ENCODE results near the gene RIPK4. TPM values are rescaled to one million over a fixed set of nuclear protein-coding genes. Genes with fewer than 3 reads are reported as not detected.

Gene RIPK4
- total and polyA plus RNA-seq, 8 donors: 5.8 to 10.5 (median 8.5) TPM

- H3K4me3 ChIP-seq: no peak overlapping the region
- no peak for TF ChIP-seq CTCF (IDR thresholded peaks at IDR 0.05)
- no peak overlapping the region for H3K27ac ChIP-seq
- peaks cover 3 to 81% of the 10 kb centered on the region in 2 donors for H3K27me3 ChIP-seq
- DNase-seq: no peak
- no peaks in the 10 kb centered on the region for H3K9me3 ChIP-seq
- intact Hi-C loops (cut with DNase I): loop anchor here in 1 of 2 donors (5.0 kb wide), 1 partner anchor 162 kb away; no protein-coding TSS in a partner anchor
- H3K36me3 ChIP-seq: no peaks in the 10 kb centered on the region
- peak; percentile 43 for ATAC-seq
- peaks cover 5 to 13% of the 10 kb centered on the region in 2 donors for H3K4me1 ChIP-seq
Observed at GRCh38 chr21:41774467-41775148, 7.8 kb upstream of the RIPK4 start.

- H3K36me3 ChIP-seq: no peaks in the 10 kb centered on the region
- ATAC-seq (no peak), DNase-seq (no peak)
- TF ChIP-seq CTCF (IDR thresholded peaks at IDR 0.05): no peak
- intact Hi-C loops (cut with DNase I): no loop called here
- H3K4me1 ChIP-seq: peaks cover 6 to 15% of the 10 kb centered on the region in 2 donors
- no peak overlapping the region for H3K27ac ChIP-seq
- H3K4me3 ChIP-seq: no peak overlapping the region
- H3K9me3 ChIP-seq: no peaks in the 10 kb centered on the region
- peaks cover 18 to 82% of the 10 kb centered on the region in 2 donors for H3K27me3 ChIP-seq
Observed at GRCh38 chr21:41772351-41773080, 5.7 kb upstream of the RIPK4 start.

GRCh38 chr21:41771625-41771945, 4.7 kb upstream of the RIPK4 start:
- intact Hi-C loops (cut with DNase I): no loop called here
- no peak overlapping the region for H3K4me3 ChIP-seq
- no peaks in the 10 kb centered on the region for H3K9me3 ChIP-seq
- H3K36me3 ChIP-seq: no peaks in the 10 kb centered on the region
- ATAC-seq (no peak), DNase-seq (no peak)
- TF ChIP-seq CTCF (IDR thresholded peaks at IDR 0.05): no peak
- H3K27me3 ChIP-seq: peaks cover 27 to 87% of the 10 kb centered on the region in 2 donors
- peaks cover 13 to 24% of the 10 kb centered on the region in 2 donors for H3K4me1 ChIP-seq
- H3K27ac ChIP-seq: no peak overlapping the region

- ATAC-seq (no peak), DNase-seq (no peak)
- intact Hi-C loops (cut with DNase I): no loop called here
- H3K4me1 ChIP-seq: peaks cover 13 to 28% of the 10 kb centered on the region in 2 donors
- H3K36me3 ChIP-seq: no peaks in the 10 kb centered on the region
- H3K4me3 ChIP-seq: no peak overlapping the region
- H3K27ac ChIP-seq: no peak overlapping the region
- H3K9me3 ChIP-seq: no peaks in the 10 kb centered on the region
- peaks cover 32 to 92% of the 10 kb centered on the region in 2 donors for H3K27me3 ChIP-seq
- TF ChIP-seq CTCF (IDR thresholded peaks at IDR 0.05): no peak
Observed at GRCh38 chr21:41770901-41771624, 4.2 kb upstream of the RIPK4 start.

- H3K27me3 ChIP-seq: peaks cover 44 to 94% of the 10 kb centered on the region in 2 donors
- H3K4me1 ChIP-seq: peaks cover 13 to 28% of the 10 kb centered on the region in 2 donors
- ATAC-seq (no peak), DNase-seq (no peak)
- TF ChIP-seq CTCF (IDR thresholded peaks at IDR 0.05): no peak
- intact Hi-C loops (cut with DNase I): no loop called here
- H3K9me3 ChIP-seq: no peaks in the 10 kb centered on the region
- H3K4me3 ChIP-seq: no peak overlapping the region
- H3K36me3 ChIP-seq: no peaks in the 10 kb centered on the region
- no peak overlapping the region for H3K27ac ChIP-seq
Observed at GRCh38 chr21:41769933-41770332, 3.1 kb upstream of the RIPK4 start.
